Right atrium auricular region (tissue), 2 donors: ENCODE results near the gene AFAP1. TPM values are rescaled to one million over a fixed set of nuclear protein-coding genes. Genes with fewer than 3 reads are reported as not detected.

ENCODE experiments used
- DNase-seq: peaks from one replicate; pipeline ENCODE4 v3.0.0-alpha.2; 2019; ENCODE audit warnings: low spot score
- H3K27ac ChIP-seq, 2 donors: fragments of 200-600 bp; sonication (generic); 1 replicate in 1 of 2; 2 replicates in 1 of 2; pipeline ENCODE4 v1.5.1; 2016 to 2019
- H3K27me3 ChIP-seq, 2 donors: fragments of 200-600 bp; sonication (generic); one replicate each; pipeline versions ENCODE4 v1.5.1 to v1.6.0; 2017 to 2019
- H3K36me3 ChIP-seq: fragments of 200-600 bp; sonication (generic); one replicate; pipeline ENCODE4 v1.5.1; 2016
- H3K4me1 ChIP-seq, 2 donors: fragments of 200-600 bp; sonication (generic); one replicate each; pipeline versions ENCODE4 v1.5.1 to v1.6.0; 2017 to 2019
- H3K4me3 ChIP-seq, 2 donors: fragments of 200-600 bp; sonication (generic); 1 replicate in 1 of 2; 2 replicates in 1 of 2; pipeline ENCODE4 v1.5.1; 2017 to 2019; ENCODE audit warnings: mild to moderate bottlenecking in 1 of 2, moderate library complexity in 1 of 2
- H3K9me3 ChIP-seq, 2 donors: fragments of 200-600 bp; sonication (generic); one replicate each; pipeline ENCODE4 v1.5.1; 2019
- CTCF ChIP-seq, 2 donors: fragments of 200-600 bp; sonication (generic); IDR thresholded peaks; one replicate each; pipeline ENCODE4 v1.5.1; 2019; ENCODE audit warnings: antibody characterized with exemption in 2 of 2
- total RNA-seq, 2 donors: library from RNA; depleted of rRNA; stranded (reverse); fragments of >200 nt; gene quantifications; one replicate each; pipeline ENCODE4 v1.1.0, GENCODE V29; 2016

AFAP1 gene
- total RNA-seq, 2 donors from 2014 or later = 16.2 to 27.2 TPM

- no peak overlapping the region for H3K4me3 ChIP-seq
- no peak for DNase-seq
- H3K9me3 ChIP-seq = no peaks in the 10 kb centered on the region
- H3K27ac ChIP-seq = no peak overlapping the region
- H3K4me1 ChIP-seq = no peaks in the 10 kb centered on the region
- no peaks in the 10 kb centered on the region for H3K27me3 ChIP-seq
- no peaks in the 10 kb centered on the region for H3K36me3 ChIP-seq
- no peak for TF ChIP-seq CTCF (IDR thresholded peaks at IDR 0.05)
These were observed 228.9 kb downstream of the AFAP1 start for GRCh38 chr4:7710576-7711306.

DNA sequence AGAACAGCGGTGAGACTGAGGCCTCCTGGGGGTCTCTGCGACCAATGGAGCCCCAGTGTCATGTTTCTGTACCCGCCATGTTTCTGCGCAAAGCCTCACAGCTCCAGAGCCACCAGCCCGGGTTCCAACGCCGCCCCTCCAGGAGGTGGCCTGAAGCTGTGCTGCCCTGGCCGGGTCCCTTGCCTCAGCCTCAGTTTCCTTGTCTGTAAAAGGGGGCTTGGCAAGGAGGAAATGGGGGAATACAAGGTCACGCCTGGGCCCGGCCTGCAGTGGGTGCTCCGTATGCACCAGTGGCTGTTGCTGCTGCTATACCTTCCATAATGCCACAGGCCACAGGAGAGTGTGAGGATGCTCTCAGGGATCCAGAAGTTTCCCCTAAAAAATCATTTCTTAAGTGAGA lies 229.5 kb downstream of the AFAP1 start:
- no peaks in the 10 kb centered on the region for H3K4me1 ChIP-seq
- TF ChIP-seq CTCF (IDR thresholded peaks at IDR 0.05) = no peak
- no peaks in the 10 kb centered on the region for H3K9me3 ChIP-seq
- DNase-seq = no peak
- H3K4me3 ChIP-seq = no peak overlapping the region
- H3K36me3 ChIP-seq = no peaks in the 10 kb centered on the region
- no peaks in the 10 kb centered on the region for H3K27me3 ChIP-seq
- no peak overlapping the region for H3K27ac ChIP-seq

DNA sequence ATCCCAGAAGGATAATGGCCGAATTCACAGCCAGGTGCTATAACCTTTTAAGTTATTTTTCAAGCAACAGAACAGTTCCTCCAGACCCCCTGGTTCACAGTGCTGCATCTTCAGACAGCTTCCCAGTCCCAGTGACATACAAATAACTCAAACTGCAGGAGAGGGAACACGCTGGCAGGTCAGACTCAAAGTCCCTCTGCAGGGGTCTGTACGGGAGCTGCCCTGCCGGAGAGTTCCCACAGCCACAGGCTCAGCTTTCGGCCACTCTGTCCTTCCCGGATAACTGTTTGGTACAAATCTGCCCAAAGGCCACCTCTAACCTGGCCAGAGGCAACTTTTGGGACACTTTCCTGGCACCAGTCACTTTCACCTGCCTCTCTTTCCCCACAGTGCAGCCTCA lies 230.2 kb downstream of the AFAP1 start:
- Histone ChIP-seq H3K4me3 (no peak overlapping the region), H3K27ac (no peak overlapping the region), H3K27me3 (no peaks in the 10 kb centered on the region), H3K4me1 (no peaks in the 10 kb centered on the region), H3K36me3 (no peaks in the 10 kb centered on the region), H3K9me3 (no peaks in the 10 kb centered on the region)
- DNase-seq = no peak
- TF ChIP-seq CTCF (IDR thresholded peaks at IDR 0.05) = no peak

DNA sequence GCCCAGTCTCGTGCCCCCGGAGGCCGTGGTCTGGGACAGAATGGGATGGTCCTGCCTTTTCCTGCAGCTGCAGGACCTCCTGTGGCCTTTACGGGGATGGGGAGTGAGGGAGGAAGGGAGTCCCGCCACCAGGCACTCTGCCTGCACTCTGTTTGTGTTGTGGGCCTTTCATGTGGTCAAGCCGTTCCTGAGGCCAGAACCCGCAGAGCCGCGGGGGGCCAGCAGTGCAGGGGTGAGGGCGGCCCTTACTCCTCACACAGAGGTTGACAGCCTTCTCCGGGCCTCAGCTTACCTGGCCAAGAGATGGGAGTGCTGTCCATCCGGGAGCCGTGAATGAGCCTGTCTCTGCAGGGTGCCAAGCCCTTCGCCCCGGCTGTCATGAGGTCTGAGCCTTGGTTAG lies 230.7 kb downstream of the AFAP1 start:
- no peak for TF ChIP-seq CTCF (IDR thresholded peaks at IDR 0.05)
- no peaks in the 10 kb centered on the region for H3K9me3 ChIP-seq
- no peak overlapping the region for H3K4me3 ChIP-seq
- DNase-seq = no peak
- H3K4me1 ChIP-seq = no peaks in the 10 kb centered on the region
- no peaks in the 10 kb centered on the region for H3K36me3 ChIP-seq
- no peak overlapping the region for H3K27ac ChIP-seq
- H3K27me3 ChIP-seq = no peaks in the 10 kb centered on the region

Other genes with a start within 250 kb of the AFAP1 start
- gene ABLIM2, start 219.0 kb upstream of the AFAP1 start, total RNA-seq = 10 to 100 TPM in 1 of 2 donors, 1 to 10 TPM in 1; 5.7 to 11.2 TPM